ENCODE data around the gene DRICH1. TPM values are rescaled to one million over a fixed set of nuclear protein-coding genes. Genes with fewer than 3 reads are reported as not detected.

Gene DRICH1
- total RNA-seq, 1 experiment from 2014 or later, result 0.15 TPM

GRCh38 chr22:23566705-23567475, 65.2 kb downstream of the DRICH1 start:
- no peaks in the 10 kb centered on the region for H3K36me3 ChIP-seq (ENCODE audit: low read depth, low read length)
- DNase-seq (no peak), ATAC-seq (no peak)
- no peak overlapping the region for H3K9ac ChIP-seq (ENCODE audit: low read length)
- H3K4me3 ChIP-seq (ENCODE audit: low read length), result no peak overlapping the region
- no peaks in the 10 kb centered on the region for H3K9me2 ChIP-seq (replicated peaks; ENCODE audit: low read length)
- H3F3A ChIP-seq (ENCODE audit: low read length, unreplicated experiment), result no peaks in the 10 kb centered on the region
- intact Hi-C loops (cut with micrococcal nuclease), result no loop called here
- H3K27me3 ChIP-seq (ENCODE audit: low read length), result no peaks in the 10 kb centered on the region
- no TSS peak for BruUV-seq (replicated peaks)
- H2AFZ ChIP-seq (ENCODE audit: low read length), result no peak overlapping the region
- H3K4me2 ChIP-seq (ENCODE audit: low read length), result no peak overlapping the region
- H3K4me1 ChIP-seq (ENCODE audit: insufficient read depth, low read length), result no peaks in the 10 kb centered on the region
- TF ChIP-seq EZH2phosphoT487 (IDR thresholded peaks at IDR 0.05; ENCODE audit: borderline replicate concordance, low read length), result no peak
- TF ChIP-seq EZH2 (IDR thresholded peaks at IDR 0.05; ENCODE audit: low read length, unreplicated experiment), result no peak
- TF ChIP-seq CTCF (conservative IDR thresholded peaks at IDR 0.05; ENCODE audit: low read depth, low read length), result no peak
- CTCF ChIA-PET, result no interaction called here
- H4K20me1 ChIP-seq (ENCODE audit: low read length), result no peaks in the 10 kb centered on the region
- no peak overlapping the region for H3K27ac ChIP-seq (ENCODE audit: low read length)
- H3K9me3 ChIP-seq (ENCODE audit: low read length), result no peaks in the 10 kb centered on the region
- no peaks in the 10 kb centered on the region for H3K79me2 ChIP-seq (ENCODE audit: low read length)
- POLR2A ChIA-PET (ENCODE audit: unreplicated experiment), result no interaction called here

GRCh38 chr22:23565915-23566704, 66.0 kb downstream of the DRICH1 start:
- Histone ChIP-seq H3K4me3 (ENCODE audit: low read length) (no peak overlapping the region), H3K36me3 (ENCODE audit: low read depth, low read length) (no peaks in the 10 kb centered on the region), H3K9me3 (ENCODE audit: low read length) (no peaks in the 10 kb centered on the region), H3K79me2 (ENCODE audit: low read length) (no peaks in the 10 kb centered on the region), H3K9ac (ENCODE audit: low read length) (no peak overlapping the region), H3K27me3 (ENCODE audit: low read length) (no peaks in the 10 kb centered on the region), H3K27ac (ENCODE audit: low read length) (no peak overlapping the region), H3K9me2 (replicated peaks; ENCODE audit: low read length) (no peaks in the 10 kb centered on the region), H4K20me1 (ENCODE audit: low read length) (no peaks in the 10 kb centered on the region), H3F3A (ENCODE audit: low read length, unreplicated experiment) (no peaks in the 10 kb centered on the region), H3K4me2 (ENCODE audit: low read length) (no peak overlapping the region), H2AFZ (ENCODE audit: low read length) (no peak overlapping the region), H3K4me1 (ENCODE audit: insufficient read depth, low read length) (no peaks in the 10 kb centered on the region)
- POLR2A ChIA-PET (ENCODE audit: unreplicated experiment), result no interaction called here
- intact Hi-C loops (cut with micrococcal nuclease), result no loop called here
- TF ChIP-seq EZH2 (IDR thresholded peaks at IDR 0.05; ENCODE audit: low read length, unreplicated experiment) (no peak), EZH2phosphoT487 (IDR thresholded peaks at IDR 0.05; ENCODE audit: borderline replicate concordance, low read length) (no peak), CTCF (conservative IDR thresholded peaks at IDR 0.05; ENCODE audit: low read depth, low read length) (no peak)
- DNase-seq (no peak), ATAC-seq (no peak)
- no TSS peak for BruUV-seq (replicated peaks)
- CTCF ChIA-PET, result no interaction called here

Data from PC-3 (cell line).